GM23338 (cell line): ENCODE data around the gene SFXN5. TPM values are rescaled to one million over a fixed set of nuclear protein-coding genes. Genes with fewer than 3 reads are reported as not detected.

Experiments
- ATAC-seq: fragments of 200-7000 bp; cut with Tn5 transposase; 3 replicates; pipeline ENCODE4 v1.9.1; 2020
- DNase-seq: peaks from one replicate; pipeline ENCODE4 v3.0.0-alpha.2; 2015; ENCODE audit warnings: low spot score
- H2AFZ ChIP-seq: fragments of 200-600 bp; sonication (generic); 2 replicates; pipeline ENCODE4 v1.8.0; 2016; ENCODE audit warnings: antibody characterized with exemption, mild to moderate bottlenecking, moderate library complexity
- H3F3A ChIP-seq: fragments of 200-600 bp; sonication (generic); replicated peaks from 2 replicates; pipeline ENCODE4 v1.8.0; 2017; ENCODE audit warnings: antibody characterized with exemption, mixed run types, low read depth
- H3K27ac ChIP-seq: fragments of 200-600 bp; sonication (generic); 2 replicates; pipeline ENCODE4 v1.6.1; 2016; ENCODE audit warnings: low read depth
- H3K27me3 ChIP-seq: fragments of 200-600 bp; sonication (generic); 2 replicates; pipeline ENCODE4 v1.8.0; 2016; ENCODE audit warnings: mild to moderate bottlenecking, mixed run types, moderate library complexity; ENCODE audit not compliant: insufficient read depth
- H3K36me3 ChIP-seq: fragments of 200-600 bp; sonication (generic); 2 replicates; pipeline ENCODE4 v1.8.0; 2016; ENCODE audit warnings: mild to moderate bottlenecking; ENCODE audit not compliant: insufficient read depth
- H3K4me1 ChIP-seq: fragments of 200-600 bp; sonication (generic); 2 replicates; pipeline ENCODE4 v1.8.0; 2016; ENCODE audit warnings: mild to moderate bottlenecking, moderate library complexity; ENCODE audit not compliant: insufficient read depth
- H3K4me2 ChIP-seq: fragments of 200-600 bp; sonication (generic); 2 replicates; pipeline ENCODE4 v1.7.1; 2017; ENCODE audit warnings: mixed run types
- H3K4me3 ChIP-seq: fragments of 200-600 bp; sonication (generic); 2 replicates; pipeline ENCODE4 v1.6.1; 2016; ENCODE audit warnings: mixed run types
- H3K79me2 ChIP-seq: fragments of 200-600 bp; sonication (generic); replicated peaks from 2 replicates; pipeline ENCODE4 v1.8.0; 2017; ENCODE audit warnings: mild to moderate bottlenecking; ENCODE audit not compliant: insufficient read depth
- H3K9me2 ChIP-seq: fragments of 200-600 bp; sonication (generic); 2 replicates; pipeline ENCODE4 v1.8.0; 2017; ENCODE audit not compliant: insufficient read depth
- H4K20me1 ChIP-seq: fragments of 200-600 bp; sonication (generic); replicated peaks from 2 replicates; pipeline ENCODE4 v1.8.0; 2017; ENCODE audit warnings: mild to moderate bottlenecking; ENCODE audit not compliant: insufficient read depth
- H3K27ac Mint-ChIP-seq: 2 replicates; pipeline ENCODE4 v1.8.0; 2020; ENCODE audit warnings: inconsistent platforms, mild to moderate bottlenecking, moderate library complexity, mixed read lengths
- H3K27me3 Mint-ChIP-seq: 3 replicates; pipeline ENCODE4 v1.8.0; 2022; ENCODE audit warnings: low read depth, mild to moderate bottlenecking, moderate library complexity, mixed read lengths, inconsistent platforms; ENCODE audit not compliant: insufficient read depth, poor library complexity
- H3K36me3 Mint-ChIP-seq: 3 replicates; pipeline ENCODE4 v1.8.0; 2021; ENCODE audit warnings: low read depth, mild to moderate bottlenecking, inconsistent platforms, moderate library complexity, mixed read lengths
- H3K4me1 Mint-ChIP-seq: 3 replicates; pipeline ENCODE4 v1.8.0; 2020; ENCODE audit warnings: mild to moderate bottlenecking, inconsistent platforms, mixed read lengths
- H3K4me3 Mint-ChIP-seq: 3 replicates; pipeline ENCODE4 v1.8.0; 2021; ENCODE audit warnings: moderate library complexity, mild to moderate bottlenecking, inconsistent platforms, mixed read lengths
- H3K9me3 Mint-ChIP-seq: 3 replicates; pipeline ENCODE4 v1.8.0; 2020; ENCODE audit warnings: moderate library complexity, mild to moderate bottlenecking, inconsistent platforms, mixed read lengths
- EZH2 ChIP-seq: fragments of 200-600 bp; sonication (generic); IDR thresholded peaks from one replicate; pipeline ENCODE4 v1.8.0; 2017; ENCODE audit warnings: antibody characterized with exemption, mild to moderate bottlenecking, low read depth; ENCODE audit not compliant: unreplicated experiment
- STAT1 ChIP-seq: IDR thresholded peaks from one replicate; pipeline ENCODE4 v1.6.1; 2016; ENCODE audit warnings: antibody characterized with exemption; ENCODE audit not compliant: unreplicated experiment
- ZNF114 ChIP-seq: fragments of 250-450 bp; sonication (Bioruptor Pico); IDR thresholded peaks from 2 replicates; pipeline ENCODE4 v1.5.0; 2020; ENCODE audit warnings: mild to moderate bottlenecking, moderate library complexity
- polyA plus RNA-seq: library from polyadenylated mRNA; unstranded; fragments of >200 nt; fragmentation: Nextera tagmentation; extraction: Ambion mirVana; gene quantifications from 2 replicates; pipeline ENCODE4 v1.2.1, GENCODE V29; 2016
- total RNA-seq: library from RNA; depleted of rRNA; stranded (reverse); fragments of >200 nt; shearing (Covaris generic); gene quantifications from 2 replicates; pipeline ENCODE4 v1.2.3, GENCODE V29; 2014
- TF ChIP-seq, protein P1 (sequence below): IDR thresholded peaks from one replicate; pipeline ENCODE4 v1.6.1; 2018; ENCODE audit warnings: antibody characterized with exemption; ENCODE audit not compliant: unreplicated experiment
- TF ChIP-seq, protein P2 (sequence below): IDR thresholded peaks from 2 replicates; pipeline ENCODE4 v1.6.1; 2016; ENCODE audit warnings: antibody characterized with exemption
- TF ChIP-seq, protein P3 (sequence below): fragments of 250-450 bp; sonication (Bioruptor Pico); IDR thresholded peaks from 2 replicates; pipeline ENCODE4 v1.5.0; 2020; ENCODE audit warnings: mild to moderate bottlenecking, moderate library complexity
- TF ChIP-seq, protein P4 (sequence below), 2 experiments: fragments of 200-600 bp in 1 of 2; sonication (generic) in 1 of 2; conservative IDR thresholded peaks; 2 replicates each; pipeline versions ENCODE4 v1.5.1 to v1.6.1; 2016 to 2017; ENCODE audit warnings: antibody characterized with exemption in 2 of 2, low read depth in 2 of 2, mild to moderate bottlenecking in 2 of 2, moderate library complexity in 1 of 2

SFXN5 gene
- total and polyA plus RNA-seq, 2 experiments from 2014 or later, result 23.6 to 25.8 TPM

DNA sequence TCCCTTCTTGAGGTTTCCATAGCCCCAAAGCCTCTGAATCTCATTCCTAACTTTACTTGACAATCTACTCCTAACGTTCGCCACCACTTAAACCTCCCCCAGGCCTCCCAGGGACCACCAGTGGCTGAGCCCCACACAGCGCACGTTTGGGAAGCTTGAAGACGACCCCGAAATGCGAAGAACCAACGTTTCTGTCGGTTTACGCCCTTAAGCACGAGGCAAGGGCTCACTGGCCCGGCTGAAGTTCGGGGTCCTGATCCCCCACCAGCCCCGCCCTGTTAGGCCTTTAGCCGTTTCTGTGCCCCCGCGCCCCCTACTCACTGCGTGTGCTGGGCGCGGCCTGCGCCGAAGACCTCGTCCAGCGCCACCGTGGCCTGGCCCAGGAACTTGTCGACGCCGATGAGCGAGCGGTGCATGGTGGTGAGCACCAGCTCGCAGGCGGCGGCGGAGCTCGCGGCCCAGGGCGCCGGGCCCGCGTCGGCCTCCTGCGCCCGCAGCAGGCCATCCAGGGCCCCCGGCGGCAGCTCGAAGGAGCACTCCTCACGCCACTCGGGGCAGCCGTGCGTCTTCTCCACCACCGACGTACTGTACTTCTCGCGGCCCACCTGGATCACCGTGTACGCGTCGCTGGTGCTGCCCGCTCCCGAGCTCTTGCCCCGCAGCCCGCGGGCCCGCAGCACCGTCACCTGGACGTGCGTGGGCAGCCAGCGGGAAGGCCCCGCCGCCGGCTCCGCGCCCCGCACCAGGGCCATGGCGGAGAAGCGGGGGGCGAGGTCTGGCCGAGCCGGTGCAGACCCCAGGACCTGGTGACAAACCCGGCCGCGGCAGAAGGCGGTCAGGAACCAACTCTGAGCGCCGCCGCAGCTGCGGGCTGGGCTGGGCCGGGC, 40.8 kb upstream of the SFXN5 start:
- Histone ChIP-seq H3K36me3 (no peaks in the 10 kb centered on the region; the same call in 1 of the 2 replicates), H3K4me3 (peak overlapping the region; percentile 82), H4K20me1 (peaks cover 20% of the 10 kb centered on the region), H3K79me2 (peaks cover 27% of the 10 kb centered on the region), H3K4me2 (peak overlapping the region; percentile 96), H3K4me1 (peaks cover 23% of the 10 kb centered on the region), H3K27me3 (peaks cover 34% of the 10 kb centered on the region), H3K27ac (no peak overlapping the region), H3F3A (peaks cover 12% of the 10 kb centered on the region), H3K9me2 (no peaks in the 10 kb centered on the region), H2AFZ (peak overlapping the region; percentile 90)
- Mint-ChIP-seq H3K4me1 (peaks cover 28% of the 10 kb centered on the region), H3K9me3 (peaks cover 8% of the 10 kb centered on the region; the same call in 1 of the 3 replicates), H3K27ac (peak overlapping the region; percentile 47; the same call in 1 of the 2 replicates), H3K4me3 (peak overlapping the region; percentile 92), H3K27me3 (peaks cover 30% of the 10 kb centered on the region), H3K36me3 (peaks cover 15% of the 10 kb centered on the region)
- peak; percentile 69 for DNase-seq
- ATAC-seq, result peak; percentile 50
- TF ChIP-seq STAT1, result no peak
- TF ChIP-seq ZNF114 (CRISPR knock-in tag), result no peak
- TF ChIP-seq, protein P1, sequence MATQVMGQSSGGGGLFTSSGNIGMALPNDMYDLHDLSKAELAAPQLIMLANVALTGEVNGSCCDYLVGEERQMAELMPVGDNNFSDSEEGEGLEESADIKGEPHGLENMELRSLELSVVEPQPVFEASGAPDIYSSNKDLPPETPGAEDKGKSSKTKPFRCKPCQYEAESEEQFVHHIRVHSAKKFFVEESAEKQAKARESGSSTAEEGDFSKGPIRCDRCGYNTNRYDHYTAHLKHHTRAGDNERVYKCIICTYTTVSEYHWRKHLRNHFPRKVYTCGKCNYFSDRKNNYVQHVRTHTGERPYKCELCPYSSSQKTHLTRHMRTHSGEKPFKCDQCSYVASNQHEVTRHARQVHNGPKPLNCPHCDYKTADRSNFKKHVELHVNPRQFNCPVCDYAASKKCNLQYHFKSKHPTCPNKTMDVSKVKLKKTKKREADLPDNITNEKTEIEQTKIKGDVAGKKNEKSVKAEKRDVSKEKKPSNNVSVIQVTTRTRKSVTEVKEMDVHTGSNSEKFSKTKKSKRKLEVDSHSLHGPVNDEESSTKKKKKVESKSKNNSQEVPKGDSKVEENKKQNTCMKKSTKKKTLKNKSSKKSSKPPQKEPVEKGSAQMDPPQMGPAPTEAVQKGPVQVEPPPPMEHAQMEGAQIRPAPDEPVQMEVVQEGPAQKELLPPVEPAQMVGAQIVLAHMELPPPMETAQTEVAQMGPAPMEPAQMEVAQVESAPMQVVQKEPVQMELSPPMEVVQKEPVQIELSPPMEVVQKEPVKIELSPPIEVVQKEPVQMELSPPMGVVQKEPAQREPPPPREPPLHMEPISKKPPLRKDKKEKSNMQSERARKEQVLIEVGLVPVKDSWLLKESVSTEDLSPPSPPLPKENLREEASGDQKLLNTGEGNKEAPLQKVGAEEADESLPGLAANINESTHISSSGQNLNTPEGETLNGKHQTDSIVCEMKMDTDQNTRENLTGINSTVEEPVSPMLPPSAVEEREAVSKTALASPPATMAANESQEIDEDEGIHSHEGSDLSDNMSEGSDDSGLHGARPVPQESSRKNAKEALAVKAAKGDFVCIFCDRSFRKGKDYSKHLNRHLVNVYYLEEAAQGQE, result no peak
- no peak for TF ChIP-seq EZH2
- TF ChIP-seq, protein P2, sequence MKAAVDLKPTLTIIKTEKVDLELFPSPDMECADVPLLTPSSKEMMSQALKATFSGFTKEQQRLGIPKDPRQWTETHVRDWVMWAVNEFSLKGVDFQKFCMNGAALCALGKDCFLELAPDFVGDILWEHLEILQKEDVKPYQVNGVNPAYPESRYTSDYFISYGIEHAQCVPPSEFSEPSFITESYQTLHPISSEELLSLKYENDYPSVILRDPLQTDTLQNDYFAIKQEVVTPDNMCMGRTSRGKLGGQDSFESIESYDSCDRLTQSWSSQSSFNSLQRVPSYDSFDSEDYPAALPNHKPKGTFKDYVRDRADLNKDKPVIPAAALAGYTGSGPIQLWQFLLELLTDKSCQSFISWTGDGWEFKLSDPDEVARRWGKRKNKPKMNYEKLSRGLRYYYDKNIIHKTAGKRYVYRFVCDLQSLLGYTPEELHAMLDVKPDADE, result no peak
- TF ChIP-seq, protein P3, sequence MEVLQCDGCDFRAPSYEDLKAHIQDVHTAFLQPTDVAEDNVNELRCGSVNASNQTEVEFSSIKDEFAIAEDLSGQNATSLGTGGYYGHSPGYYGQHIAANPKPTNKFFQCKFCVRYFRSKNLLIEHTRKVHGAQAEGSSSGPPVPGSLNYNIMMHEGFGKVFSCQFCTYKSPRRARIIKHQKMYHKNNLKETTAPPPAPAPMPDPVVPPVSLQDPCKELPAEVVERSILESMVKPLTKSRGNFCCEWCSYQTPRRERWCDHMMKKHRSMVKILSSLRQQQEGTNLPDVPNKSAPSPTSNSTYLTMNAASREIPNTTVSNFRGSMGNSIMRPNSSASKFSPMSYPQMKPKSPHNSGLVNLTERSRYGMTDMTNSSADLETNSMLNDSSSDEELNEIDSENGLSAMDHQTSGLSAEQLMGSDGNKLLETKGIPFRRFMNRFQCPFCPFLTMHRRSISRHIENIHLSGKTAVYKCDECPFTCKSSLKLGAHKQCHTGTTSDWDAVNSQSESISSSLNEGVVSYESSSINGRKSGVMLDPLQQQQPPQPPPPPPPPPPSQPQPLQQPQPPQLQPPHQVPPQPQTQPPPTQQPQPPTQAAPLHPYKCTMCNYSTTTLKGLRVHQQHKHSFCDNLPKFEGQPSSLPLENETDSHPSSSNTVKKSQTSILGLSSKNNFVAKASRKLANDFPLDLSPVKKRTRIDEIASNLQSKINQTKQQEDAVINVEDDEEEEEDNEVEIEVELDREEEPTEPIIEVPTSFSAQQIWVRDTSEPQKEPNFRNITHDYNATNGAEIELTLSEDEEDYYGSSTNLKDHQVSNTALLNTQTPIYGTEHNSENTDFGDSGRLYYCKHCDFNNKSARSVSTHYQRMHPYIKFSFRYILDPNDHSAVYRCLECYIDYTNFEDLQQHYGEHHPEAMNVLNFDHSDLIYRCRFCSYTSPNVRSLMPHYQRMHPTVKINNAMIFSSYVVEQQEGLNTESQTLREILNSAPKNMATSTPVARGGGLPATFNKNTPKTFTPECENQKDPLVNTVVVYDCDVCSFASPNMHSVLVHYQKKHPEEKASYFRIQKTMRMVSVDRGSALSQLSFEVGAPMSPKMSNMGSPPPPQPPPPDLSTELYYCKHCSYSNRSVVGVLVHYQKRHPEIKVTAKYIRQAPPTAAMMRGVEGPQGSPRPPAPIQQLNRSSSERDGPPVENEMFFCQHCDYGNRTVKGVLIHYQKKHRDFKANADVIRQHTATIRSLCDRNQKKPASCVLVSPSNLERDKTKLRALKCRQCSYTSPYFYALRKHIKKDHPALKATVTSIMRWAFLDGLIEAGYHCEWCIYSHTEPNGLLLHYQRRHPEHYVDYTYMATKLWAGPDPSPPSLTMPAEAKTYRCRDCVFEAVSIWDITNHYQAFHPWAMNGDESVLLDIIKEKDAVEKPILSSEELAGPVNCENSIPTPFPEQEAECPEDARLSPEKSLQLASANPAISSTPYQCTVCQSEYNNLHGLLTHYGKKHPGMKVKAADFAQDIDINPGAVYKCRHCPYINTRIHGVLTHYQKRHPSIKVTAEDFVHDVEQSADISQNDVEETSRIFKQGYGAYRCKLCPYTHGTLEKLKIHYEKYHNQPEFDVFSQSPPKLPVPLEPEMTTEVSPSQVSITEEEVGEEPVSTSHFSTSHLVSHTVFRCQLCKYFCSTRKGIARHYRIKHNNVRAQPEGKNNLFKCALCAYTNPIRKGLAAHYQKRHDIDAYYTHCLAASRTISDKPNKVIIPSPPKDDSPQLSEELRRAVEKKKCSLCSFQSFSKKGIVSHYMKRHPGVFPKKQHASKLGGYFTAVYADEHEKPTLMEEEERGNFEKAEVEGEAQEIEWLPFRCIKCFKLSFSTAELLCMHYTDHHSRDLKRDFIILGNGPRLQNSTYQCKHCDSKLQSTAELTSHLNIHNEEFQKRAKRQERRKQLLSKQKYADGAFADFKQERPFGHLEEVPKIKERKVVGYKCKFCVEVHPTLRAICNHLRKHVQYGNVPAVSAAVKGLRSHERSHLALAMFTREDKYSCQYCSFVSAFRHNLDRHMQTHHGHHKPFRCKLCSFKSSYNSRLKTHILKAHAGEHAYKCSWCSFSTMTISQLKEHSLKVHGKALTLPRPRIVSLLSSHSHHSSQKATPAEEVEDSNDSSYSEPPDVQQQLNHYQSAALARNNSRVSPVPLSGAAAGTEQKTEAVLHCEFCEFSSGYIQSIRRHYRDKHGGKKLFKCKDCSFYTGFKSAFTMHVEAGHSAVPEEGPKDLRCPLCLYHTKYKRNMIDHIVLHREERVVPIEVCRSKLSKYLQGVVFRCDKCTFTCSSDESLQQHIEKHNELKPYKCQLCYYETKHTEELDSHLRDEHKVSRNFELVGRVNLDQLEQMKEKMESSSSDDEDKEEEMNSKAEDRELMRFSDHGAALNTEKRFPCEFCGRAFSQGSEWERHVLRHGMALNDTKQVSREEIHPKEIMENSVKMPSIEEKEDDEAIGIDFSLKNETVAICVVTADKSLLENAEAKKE (CRISPR knock-in tag), result no peak
- TF ChIP-seq, protein P4, sequence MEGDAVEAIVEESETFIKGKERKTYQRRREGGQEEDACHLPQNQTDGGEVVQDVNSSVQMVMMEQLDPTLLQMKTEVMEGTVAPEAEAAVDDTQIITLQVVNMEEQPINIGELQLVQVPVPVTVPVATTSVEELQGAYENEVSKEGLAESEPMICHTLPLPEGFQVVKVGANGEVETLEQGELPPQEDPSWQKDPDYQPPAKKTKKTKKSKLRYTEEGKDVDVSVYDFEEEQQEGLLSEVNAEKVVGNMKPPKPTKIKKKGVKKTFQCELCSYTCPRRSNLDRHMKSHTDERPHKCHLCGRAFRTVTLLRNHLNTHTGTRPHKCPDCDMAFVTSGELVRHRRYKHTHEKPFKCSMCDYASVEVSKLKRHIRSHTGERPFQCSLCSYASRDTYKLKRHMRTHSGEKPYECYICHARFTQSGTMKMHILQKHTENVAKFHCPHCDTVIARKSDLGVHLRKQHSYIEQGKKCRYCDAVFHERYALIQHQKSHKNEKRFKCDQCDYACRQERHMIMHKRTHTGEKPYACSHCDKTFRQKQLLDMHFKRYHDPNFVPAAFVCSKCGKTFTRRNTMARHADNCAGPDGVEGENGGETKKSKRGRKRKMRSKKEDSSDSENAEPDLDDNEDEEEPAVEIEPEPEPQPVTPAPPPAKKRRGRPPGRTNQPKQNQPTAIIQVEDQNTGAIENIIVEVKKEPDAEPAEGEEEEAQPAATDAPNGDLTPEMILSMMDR (conservative IDR thresholded peaks at IDR 0.05; ENCODE audit: low read depth in 2 of 2), result no peak
